A172 (cell line): Measurements from ENCODE around the gene ASIC4. TPM values are rescaled to one million over a fixed set of nuclear protein-coding genes. Genes with fewer than 3 reads are reported as not detected.

Experiments
- DNase-seq: peaks from one replicate; pipeline ENCODE4 v3.0.0-alpha.2; 2015; ENCODE audit warnings: low spot score
- total RNA-seq: library from RNA; depleted of rRNA; stranded (reverse); fragments of >200 nt; shearing (Covaris generic); gene quantifications from 2 replicates; pipeline ENCODE4 v1.2.3, GENCODE V29; 2014

Gene ASIC4
- total RNA-seq, 1 experiment from 2014 or later, result 0.43 TPM

- peak; percentile 98 for DNase-seq
These were observed 15.8 kb upstream of the ASIC4 start, which contains the start of gene GMPPA for GRCh38 chr2:219498280-219499057. TSS of gene GMPPA (plus strand) at chr2:219498891. CDS start at chr2:219499976, 1,085 bp downstream.

DNA sequence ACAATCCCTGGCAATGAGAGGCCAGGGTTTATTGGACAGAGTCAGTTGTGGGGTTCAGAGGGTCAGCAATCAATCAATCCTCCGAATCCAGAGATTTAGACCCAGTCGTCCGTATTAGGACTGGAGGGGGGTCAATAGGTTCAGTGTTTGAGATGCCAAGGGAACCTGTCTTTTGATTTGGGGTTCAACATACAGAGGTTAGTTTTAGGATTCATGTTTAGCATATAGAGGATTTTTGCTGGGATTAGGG lies 15.3 kb upstream of the ASIC4 start:
- no peak for DNase-seq

DNA sequence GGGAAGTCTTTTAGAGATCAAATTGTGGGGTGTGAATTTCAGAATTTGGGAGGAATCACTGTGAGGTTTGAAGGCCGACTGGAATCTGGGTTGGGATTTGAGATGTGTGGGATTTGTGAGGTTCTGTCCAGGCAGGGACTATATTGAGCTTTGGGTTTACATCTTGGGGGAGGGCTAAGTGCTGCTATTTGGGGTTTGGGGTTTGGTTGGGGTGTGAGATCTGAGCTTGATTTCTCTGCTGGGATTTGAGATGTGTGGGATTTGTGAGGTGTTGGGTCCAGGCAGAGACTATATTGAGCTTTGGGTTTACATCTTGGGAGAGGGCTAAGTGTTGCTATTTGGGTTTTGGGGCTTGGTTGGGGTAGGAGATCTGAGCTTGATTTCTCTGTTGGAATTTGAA lies 14.7 kb upstream of the ASIC4 start:
- DNase-seq, result no peak

DNA sequence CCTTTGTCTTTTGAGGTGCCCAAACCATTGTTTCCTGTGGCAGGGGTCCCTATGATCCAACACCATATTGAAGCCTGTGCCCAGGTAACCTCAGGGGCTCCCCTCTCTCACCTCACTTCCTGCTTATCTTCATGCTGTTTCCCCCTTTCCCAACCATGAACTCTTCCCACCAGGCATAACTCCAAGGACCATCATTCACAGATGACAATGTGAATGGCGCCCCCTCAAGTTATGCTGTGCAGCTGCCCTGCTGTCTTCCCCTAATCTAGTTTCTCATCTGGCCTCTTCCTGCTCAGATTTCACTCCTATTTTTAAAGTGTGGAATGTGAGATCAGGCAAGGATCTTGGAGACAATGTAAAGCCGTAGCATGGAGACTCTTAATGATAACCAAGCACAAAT lies 14.1 kb upstream of the ASIC4 start:
- DNase-seq, result no peak

- DNase-seq, result no peak
These were observed 12.4 kb upstream of the ASIC4 start for GRCh38 chr2:219501849-219502248.

- DNase-seq, result no peak
These were observed 11.7 kb upstream of the ASIC4 start for GRCh38 chr2:219502618-219503017.

DNA sequence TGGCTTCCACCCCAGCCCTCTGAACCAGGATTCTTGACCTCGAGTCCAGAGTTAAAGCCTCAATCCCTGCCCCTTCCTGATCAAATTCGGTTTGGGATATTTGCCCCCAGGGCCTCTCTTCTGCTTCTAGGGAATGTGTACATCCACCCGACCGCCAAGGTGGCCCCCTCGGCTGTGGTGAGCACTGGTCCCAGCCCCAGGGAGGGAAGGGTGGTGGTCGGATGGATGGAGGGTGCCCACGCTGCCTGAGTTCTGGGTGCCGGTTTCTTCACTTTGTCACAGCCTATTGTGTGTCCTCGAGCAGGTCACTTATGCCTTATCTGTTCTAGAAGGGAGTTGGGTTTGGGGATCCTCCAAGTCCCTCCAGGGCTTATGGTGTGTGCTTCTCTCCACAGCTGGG lies 8.7 kb upstream of the ASIC4 start:
- no peak for DNase-seq

- DNase-seq, result no peak
These were observed 8.0 kb upstream of the ASIC4 start for GRCh38 chr2:219506153-219506801.

- DNase-seq, result no peak
These were observed 7.3 kb upstream of the ASIC4 start for GRCh38 chr2:219506802-219507526.

DNA sequence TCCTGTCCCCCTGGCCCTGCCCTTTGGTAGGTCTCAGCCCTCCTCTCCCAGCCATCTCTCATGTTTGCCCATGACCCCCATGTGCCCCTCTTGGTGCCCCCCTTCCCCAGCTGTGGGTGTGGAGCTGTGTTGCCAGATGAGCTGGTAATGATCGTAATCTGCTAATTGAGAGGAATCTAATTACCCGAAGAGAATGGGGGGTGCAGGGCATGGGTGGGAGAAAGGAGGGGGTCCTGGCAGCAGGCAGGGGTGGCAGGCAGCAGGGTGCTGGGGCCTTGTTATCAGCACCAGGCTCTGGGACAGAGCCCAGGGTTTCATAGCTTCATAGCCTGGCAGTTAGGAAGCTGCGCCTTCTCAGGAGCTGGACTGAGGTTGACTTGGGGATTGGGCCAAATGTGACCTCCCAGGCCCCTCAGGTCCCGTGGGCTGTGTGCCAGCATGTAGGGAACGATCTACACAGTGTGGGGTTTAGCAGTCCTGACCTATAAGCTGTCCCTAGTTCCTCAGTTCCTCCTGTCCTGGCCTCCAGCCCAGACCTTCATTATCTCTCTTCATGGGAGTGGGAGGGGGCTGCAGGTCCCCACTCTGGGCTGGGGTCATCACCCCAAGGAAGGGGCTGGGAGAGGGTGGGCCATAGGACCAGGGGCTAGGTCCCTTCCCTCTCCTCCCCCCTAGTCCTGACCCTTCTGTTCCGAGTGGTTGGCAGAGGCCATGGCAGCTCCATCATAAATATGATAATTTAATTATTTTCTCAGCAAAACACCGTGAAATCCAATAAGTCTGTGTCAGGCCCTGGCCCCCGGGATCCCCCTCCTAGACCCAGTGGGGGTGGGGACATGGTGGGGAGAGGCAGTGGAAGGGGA lies 6.5 kb upstream of the ASIC4 start:
- no peak for DNase-seq

DNA sequence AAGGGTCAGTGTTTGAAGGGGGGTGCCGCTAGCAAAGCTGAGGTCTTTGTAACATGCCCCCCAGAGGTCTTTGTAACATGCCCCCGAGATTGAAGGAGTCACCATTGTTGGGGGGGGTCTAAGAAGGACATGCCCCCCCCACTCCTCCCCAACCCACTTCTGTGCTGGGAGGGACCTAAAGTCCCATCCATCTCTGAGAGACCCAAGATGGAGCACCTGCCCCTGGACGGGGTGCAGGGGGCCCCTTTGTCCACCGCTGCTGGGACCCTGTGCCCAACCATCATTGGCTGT lies 5.9 kb upstream of the ASIC4 start:
- no peak for DNase-seq

DNA sequence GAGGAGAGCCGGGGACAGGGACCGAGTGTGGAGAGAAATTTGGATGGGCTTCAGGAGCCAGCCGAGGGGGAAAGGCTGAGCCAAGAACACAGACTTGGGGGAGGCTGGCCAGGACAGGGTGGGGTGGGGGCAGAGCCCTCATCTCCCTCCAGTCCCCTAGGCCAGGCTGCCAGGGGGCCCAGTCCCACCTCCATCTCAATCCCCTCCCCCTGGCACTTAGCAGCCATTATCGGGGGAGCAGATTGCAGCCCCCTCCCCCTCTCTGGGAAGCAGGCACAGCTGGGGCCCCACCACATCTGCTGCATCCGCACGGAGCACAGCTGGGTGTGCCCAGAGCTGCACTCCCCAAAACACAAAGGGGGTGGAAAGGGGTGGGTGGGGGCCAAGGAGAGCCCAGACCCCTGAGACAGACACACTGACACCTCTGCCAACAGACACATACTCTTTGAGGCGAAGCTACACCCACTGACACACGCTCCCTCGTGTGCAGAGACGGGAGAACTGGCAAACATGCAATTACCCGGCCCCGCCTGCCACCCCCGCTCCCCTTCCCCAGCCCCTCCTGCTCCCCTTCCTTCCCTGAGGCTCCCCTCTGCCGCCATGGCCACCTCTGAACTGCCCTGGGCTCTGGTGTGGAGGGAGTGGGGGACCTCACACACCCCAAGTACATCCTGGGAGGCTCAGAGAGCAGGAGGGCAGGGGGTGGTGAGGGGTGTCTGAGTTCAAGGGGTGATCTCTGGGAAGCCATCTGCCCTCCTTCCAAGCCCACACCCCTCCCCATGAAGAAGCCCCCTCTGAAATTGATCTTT lies 5.1 kb upstream of the ASIC4 start:
- DNase-seq, result no peak

DNA sequence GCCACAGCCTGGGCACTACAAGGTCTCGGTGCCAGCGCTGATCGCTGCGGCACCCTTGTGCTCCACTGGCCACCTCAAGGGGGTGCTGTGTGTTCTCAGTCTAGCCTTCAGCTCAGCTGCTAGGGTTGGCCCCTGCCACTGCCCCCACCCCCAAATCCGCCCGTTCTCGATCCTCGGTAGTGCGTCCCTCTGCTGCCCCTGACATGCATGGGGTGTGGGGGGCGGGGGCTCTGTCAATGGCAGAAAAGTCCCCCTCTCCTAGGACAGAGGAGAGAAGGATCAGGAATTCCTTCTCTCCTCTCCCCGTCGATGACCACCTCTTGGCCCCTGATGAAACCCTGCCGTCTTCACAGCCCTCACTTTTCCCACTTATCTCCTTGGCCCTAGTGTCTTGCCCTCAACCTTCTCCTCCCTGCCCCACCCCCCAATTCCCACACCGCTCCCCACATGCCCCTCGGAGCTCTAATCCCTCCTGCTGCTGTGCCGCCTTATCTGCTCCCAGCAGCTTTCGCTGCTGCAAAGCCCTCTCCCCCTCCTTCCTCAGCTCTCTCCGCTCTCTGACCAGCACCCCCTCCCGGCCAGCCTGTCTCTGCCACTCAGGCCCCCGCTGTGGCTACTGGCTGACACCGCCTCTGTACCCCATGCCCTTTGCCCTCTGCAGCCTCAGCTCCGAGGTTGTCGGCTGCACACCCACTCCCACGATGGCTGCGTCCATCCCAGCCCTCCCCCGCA lies 4.3 kb upstream of the ASIC4 start:
- DNase-seq, result no peak

DNA sequence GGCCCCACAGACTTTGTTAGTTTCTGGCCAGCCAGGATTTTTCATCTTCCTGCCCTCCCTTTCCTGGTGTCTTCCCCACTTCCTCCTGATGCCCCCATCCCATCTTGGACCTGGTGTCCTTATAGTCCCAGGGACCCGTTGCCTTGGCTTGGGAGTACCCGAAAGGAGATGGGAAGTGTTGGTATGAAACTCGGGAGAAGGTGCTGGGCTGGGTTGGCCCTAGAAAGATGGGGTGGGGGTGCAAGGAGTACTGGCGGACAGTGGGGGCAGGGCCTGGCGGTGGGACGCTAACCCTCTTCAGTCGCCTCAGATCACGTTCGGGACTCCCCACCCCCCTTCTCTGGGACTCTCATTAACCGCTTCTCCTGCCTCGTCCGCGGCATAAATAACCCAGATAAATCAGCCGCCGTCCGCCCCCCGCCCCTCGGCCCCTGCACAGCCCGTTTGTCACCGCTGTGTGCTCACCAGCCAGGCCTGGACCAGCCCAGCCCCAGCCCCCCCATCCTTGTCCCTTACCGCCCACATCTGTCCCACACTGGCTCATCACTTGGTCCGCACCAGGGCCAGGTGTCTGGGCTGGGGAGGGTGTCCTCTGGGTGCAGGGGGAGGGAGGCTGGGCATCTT lies 3.7 kb upstream of the ASIC4 start:
- no peak for DNase-seq

DNA sequence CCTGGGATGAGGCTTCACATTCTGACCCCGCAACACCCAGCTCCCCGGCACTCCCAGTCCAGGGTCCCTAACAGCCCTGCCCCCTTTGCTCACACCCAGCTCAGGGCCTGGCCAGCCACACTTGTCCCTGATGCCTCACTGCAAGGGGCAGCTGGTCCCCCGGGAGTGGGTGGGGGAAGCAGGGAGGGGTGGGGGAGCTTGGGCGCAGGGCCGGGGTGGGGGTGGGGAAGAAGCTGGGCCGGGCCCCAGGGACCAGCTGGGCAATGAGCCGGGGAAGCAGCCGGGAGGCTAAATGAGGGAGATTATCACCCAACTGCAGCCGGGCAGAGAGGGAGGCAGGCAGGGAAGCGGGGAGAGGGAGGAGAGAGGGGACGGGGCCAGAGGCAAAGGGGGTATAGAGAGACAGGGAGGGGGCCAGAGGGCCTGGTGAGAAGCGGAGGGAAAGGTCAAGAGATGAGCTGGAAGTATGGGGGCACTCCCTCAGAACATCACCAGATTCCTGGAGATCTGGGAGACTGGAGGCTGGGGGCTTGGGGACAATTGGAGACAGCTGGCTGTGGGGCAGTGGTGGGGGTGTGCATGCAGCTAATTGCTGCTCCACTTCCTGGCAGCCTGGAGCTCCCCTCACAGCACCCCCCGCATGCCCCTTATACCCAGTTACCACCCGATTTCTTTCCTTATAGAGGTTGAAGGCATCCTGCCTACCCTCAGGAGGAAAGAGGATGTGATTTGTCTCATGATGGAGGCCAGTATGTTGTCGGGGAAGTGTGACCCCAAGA lies 2.5 kb upstream of the ASIC4 start:
- DNase-seq, result no peak

GRCh38 chr2:219512524-219513216 lies 1.6 kb upstream of the ASIC4 start:
- DNase-seq, result no peak

DNA sequence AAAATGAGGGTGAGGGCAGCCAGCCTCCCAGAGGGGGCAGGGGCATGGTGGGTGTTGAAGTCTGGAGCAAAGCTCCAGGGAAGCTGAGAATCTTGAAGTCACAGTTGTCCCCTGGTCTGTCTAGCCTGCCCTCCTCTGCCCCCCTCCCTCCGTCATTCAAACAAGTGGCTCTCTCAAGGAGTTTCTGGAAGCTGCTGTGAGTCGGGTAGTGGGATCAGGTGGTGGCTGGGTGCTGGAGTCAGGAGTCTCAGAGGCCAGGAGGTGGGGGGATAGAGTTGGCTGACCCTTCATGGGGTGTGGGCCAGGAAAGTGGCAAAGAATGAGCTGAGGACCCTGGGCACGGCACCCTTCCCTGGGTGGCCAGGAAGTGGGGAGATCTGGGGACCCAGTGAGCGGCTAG lies 495 bp upstream of the ASIC4 start:
- DNase-seq, result no peak

DNA sequence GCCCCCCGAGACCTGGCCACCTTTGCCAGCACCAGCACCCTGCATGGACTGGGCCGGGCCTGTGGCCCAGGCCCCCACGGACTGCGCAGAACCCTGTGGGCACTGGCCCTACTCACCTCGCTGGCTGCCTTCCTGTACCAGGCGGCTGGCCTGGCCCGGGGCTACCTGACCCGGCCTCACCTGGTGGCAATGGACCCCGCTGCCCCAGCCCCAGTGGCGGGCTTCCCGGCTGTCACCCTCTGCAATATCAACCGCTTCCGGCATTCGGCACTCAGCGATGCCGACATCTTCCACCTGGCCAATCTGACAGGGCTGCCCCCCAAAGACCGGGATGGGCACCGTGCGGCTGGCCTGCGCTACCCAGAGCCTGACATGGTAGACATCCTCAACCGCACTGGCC lies 554 bp downstream of the ASIC4 start:
- no peak for DNase-seq
